HUES48 (cell line): ENCODE results near the gene UGT1A4.

Experiments used
- H3K27ac ChIP-seq: one replicate; pipeline ENCODE4 v1.7.0; 2013; ENCODE audit warnings: low read depth, low read length, inconsistent platforms
- H3K27me3 ChIP-seq: 2 replicates; pipeline ENCODE4 v1.6.1; 2013; ENCODE audit warnings: mild to moderate bottlenecking, low read length; ENCODE audit not compliant: control insufficient read depth, insufficient read depth
- H3K36me3 ChIP-seq: 2 replicates; pipeline ENCODE4 v1.6.1; 2013; ENCODE audit warnings: low read length; ENCODE audit not compliant: control insufficient read depth, insufficient read depth
- H3K4me1 ChIP-seq: 2 replicates; pipeline ENCODE4 v1.6.1; 2013; ENCODE audit warnings: mild to moderate bottlenecking, low read length; ENCODE audit not compliant: control insufficient read depth, insufficient read depth
- H3K4me3 ChIP-seq: 2 replicates; pipeline ENCODE4 v1.5.1; 2013; ENCODE audit warnings: mild to moderate bottlenecking, low read depth, low read length
- H3K9ac ChIP-seq: 2 replicates; pipeline ENCODE4 v1.6.1; 2013; ENCODE audit warnings: mild to moderate bottlenecking, low read depth, low read length, moderate library complexity
- H3K9me3 ChIP-seq: 2 replicates; pipeline ENCODE4 v1.6.1; 2013; ENCODE audit warnings: low read length; ENCODE audit not compliant: control insufficient read depth, insufficient read depth

UGT1A4 gene

DNA sequence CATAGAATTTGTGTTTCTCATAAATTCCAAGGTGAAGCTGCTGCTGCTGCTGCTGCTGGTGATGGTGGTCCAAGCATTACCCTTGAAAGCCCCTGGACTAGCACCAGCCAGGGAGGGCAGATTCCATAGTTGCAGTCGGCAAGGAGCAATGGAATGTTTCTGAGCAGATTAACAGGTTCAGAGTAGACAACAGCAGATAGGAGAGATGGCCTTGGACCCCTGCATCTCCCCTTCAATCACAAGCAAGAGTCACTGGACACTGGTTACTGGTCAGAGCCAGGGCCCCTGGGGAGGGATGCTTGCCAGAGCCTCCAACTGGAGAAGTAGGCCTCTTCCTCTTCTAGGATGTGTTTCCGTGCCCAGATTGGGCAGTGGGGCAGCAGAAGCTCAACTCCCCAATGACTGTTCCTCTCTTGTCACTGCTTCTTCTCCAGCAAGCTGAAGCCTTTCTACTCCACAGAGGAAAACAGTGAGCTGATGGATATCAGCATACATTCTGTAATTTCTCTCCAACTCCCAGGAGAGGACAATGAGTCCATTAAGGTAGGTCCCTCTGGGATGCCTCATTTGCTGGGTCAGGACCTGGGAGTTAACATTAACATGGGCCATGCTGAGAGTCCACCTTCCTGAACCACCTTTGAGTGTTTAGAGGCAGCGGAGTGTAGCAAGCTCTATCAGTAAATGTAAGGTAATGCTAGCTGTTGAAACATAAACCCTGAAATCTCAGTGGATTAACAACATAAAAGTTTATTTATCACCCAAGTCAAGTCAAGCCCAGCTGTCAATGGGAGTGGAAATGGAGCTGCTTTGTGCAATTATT, 94.9 kb downstream of the UGT1A4 start:
- Histone ChIP-seq H3K36me3 (no peaks in the 10 kb centered on the region), H3K27ac (no peak overlapping the region), H3K4me1 (no peaks in the 10 kb centered on the region), H3K9ac (no peak overlapping the region), H3K9me3 (peaks cover 8% of the 10 kb centered on the region; the same call in 1 of the 2 replicates), H3K4me3 (no peak overlapping the region), H3K27me3 (no peaks in the 10 kb centered on the region)

DNA sequence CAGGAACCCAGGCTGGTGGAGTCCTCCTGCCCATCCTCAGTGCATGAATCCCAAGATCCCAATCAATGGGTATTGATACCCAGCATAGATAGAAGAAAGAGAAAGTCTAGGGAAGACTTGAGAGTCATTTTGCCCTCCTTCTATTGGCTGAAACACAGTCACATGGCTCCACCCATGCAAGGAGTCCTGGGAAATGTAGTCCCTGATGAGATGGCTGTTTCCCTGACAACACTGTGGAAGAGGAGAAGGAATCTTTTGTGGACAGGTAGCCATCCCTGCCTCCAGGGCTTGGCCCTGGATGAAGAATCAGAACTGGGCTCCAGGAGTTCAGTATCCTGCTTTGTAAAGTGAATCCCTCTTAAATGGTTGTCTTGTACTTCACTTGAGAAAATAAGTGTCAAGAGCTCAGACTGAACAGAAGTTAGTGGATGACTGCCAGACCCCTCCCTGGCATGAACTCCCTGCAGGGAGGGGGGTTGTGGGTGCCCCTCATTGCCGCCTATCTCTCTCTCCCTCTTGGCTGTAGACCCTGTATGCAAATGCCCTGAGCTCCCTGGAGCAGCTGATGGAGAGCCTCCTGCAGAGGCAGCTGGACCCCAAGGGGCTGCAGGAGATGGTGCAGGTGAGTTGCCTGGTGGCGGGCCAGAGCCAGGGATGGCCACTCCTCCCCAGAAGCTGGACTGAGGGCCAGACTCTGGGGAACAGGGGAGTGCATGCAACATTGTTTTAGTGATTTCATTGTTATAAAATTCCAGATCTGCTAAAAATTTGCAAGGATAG, 95.7 kb downstream of the UGT1A4 start:
- peaks cover 8% of the 10 kb centered on the region; the same call in 1 of the 2 replicates for H3K9me3 ChIP-seq
- H3K36me3 ChIP-seq = no peaks in the 10 kb centered on the region
- H3K27ac ChIP-seq = no peak overlapping the region
- H3K4me1 ChIP-seq = no peaks in the 10 kb centered on the region
- no peaks in the 10 kb centered on the region for H3K27me3 ChIP-seq
- H3K4me3 ChIP-seq = no peak overlapping the region
- H3K9ac ChIP-seq = no peak overlapping the region

DNA sequence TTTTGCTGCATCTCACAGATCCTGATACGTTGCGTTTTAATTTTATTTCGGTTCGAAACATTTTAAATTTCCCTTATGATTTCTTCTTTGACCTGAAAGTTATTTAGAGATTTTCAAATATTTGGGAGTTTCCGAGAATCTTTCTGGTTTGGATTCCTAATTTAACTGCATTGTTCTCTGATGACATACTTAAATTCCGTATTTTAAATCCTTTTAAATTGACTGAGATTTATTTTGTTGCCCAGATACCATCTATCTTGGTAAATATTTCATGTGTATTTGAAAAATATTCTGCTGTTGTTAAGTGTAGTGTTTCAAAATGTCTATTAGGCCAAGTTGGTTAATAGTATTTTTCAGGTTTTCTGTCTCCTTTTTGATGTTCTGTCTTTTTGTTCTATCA, 97.3 kb downstream of the UGT1A4 start:
- Histone ChIP-seq H3K36me3 (no peaks in the 10 kb centered on the region), H3K4me1 (no peaks in the 10 kb centered on the region), H3K9me3 (peaks cover 1% of the 10 kb centered on the region; the same call in 1 of the 2 replicates), H3K4me3 (no peak overlapping the region), H3K27ac (no peak overlapping the region), H3K9ac (no peak overlapping the region), H3K27me3 (no peaks in the 10 kb centered on the region)

DNA sequence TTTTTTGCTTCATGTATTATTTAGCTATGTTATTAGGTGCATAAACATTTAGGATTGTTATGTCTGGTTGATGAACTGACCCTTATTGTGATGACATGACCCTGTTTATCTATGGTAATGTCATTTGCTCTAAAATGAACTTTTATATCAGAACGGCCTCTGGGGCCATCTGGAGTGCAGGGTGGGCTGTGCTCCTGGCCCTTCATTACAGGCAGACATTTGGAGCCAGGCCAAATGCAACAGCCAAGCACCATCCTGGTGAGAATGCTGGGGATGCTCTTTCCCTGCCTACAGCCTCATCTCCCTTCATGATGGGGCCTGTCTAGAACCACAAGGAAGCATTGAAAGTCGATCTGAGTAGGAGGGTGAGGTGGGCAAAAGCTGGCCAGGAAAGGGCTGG, 97.8 kb downstream of the UGT1A4 start:
- no peak overlapping the region for H3K4me3 ChIP-seq

DNA sequence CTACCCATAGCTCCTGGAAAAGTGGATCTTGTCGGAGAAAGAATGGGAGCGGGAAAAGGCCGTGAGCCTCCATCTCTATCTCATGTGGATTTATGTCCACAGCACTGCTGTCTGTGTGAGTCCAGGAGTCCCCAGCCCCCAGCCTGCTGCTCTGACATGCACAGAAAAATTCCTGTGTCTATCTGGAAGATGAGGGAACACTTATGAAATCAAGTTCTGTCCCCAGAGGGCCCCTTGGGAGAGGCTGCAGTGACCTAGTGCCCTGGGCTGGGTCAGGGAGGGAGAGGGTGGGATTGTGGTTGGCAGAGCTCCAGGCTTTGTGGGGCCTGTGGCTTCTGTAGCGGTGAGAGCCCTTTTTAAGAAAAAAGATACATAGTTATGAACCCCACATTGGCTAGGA, 98.2 kb downstream of the UGT1A4 start:
- Histone ChIP-seq H3K9ac (no peak overlapping the region), H3K9me3 (no peaks in the 10 kb centered on the region), H3K4me3 (no peak overlapping the region), H3K4me1 (no peaks in the 10 kb centered on the region), H3K36me3 (no peaks in the 10 kb centered on the region), H3K27ac (no peak overlapping the region), H3K27me3 (no peaks in the 10 kb centered on the region)

More for the DNA sequence above, 97.8 kb downstream of the UGT1A4 start:
- Histone ChIP-seq H3K36me3 (no peaks in the 10 kb centered on the region), H3K9me3 (no peaks in the 10 kb centered on the region), H3K27me3 (no peaks in the 10 kb centered on the region), H3K9ac (no peak overlapping the region), H3K4me1 (no peaks in the 10 kb centered on the region), H3K27ac (no peak overlapping the region)

DNA sequence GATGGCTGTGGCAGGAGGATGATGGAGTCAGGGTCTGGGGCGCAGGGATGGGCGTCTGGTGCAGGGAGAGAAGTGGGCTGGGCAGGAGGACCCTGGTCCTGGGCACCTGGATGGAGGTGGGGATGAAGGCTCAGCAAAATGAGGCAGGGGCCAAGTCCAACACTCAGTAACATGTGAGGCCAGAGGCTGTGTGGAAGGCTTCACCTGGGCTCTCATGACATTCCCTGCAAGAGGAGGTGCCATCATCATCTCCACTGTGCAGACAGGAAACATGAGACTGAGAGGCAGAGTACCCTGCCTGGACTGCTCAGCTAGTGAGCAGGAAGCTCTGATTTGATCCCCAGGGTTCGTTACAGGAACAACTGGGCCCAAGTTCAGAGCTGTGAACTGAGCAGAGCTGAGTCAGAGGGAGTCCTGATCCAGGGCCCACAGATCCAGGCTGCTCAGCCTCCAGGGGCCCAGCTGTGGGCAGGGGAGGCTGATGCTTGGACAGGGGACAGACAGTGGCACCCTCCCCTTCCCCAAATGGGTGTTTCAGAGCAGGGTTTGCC, 98.9 kb downstream of the UGT1A4 start:
- H3K27me3 ChIP-seq = no peaks in the 10 kb centered on the region
- H3K4me1 ChIP-seq = no peaks in the 10 kb centered on the region
- H3K36me3 ChIP-seq = no peaks in the 10 kb centered on the region
- H3K9me3 ChIP-seq = no peaks in the 10 kb centered on the region
- H3K4me3 ChIP-seq = no peak overlapping the region
- no peak overlapping the region for H3K27ac ChIP-seq
- no peak overlapping the region for H3K9ac ChIP-seq

DNA sequence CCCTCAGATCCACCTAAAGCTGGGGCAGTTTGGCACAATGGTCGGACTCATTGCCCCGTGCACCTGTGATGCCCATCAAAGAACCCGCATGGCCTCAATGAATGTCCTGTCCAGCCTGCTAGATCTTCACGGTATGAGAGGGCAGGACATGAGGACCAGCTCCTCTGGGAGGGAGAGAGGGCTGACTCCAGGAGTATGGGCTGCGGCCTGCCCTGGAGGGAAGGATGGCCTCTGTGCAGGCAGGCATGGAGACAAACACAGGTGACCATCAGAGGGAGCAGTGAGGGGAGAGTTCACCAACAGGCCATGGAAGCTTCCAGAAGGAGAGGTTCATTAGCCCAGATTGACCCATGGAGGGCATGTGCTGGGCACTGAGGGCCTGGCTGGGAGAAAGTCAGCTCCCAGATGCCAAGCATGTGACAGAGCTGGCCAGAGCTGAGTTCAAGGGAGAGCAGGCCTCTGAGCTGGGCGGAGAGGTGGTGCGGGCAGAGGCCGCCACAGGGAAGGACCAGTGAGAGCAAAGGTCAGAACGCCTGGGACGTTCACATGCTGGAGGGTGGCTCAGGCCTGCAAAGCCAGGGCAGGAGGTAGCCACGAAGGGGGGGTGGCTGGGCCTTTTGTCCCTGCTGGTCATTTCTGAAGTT, 99.6 kb downstream of the UGT1A4 start:
- no peak overlapping the region for H3K27ac ChIP-seq
- no peak overlapping the region for H3K4me3 ChIP-seq
- H3K27me3 ChIP-seq = no peaks in the 10 kb centered on the region
- H3K36me3 ChIP-seq = no peaks in the 10 kb centered on the region
- H3K9me3 ChIP-seq = no peaks in the 10 kb centered on the region
- H3K9ac ChIP-seq = no peak overlapping the region
- no peaks in the 10 kb centered on the region for H3K4me1 ChIP-seq

DNA sequence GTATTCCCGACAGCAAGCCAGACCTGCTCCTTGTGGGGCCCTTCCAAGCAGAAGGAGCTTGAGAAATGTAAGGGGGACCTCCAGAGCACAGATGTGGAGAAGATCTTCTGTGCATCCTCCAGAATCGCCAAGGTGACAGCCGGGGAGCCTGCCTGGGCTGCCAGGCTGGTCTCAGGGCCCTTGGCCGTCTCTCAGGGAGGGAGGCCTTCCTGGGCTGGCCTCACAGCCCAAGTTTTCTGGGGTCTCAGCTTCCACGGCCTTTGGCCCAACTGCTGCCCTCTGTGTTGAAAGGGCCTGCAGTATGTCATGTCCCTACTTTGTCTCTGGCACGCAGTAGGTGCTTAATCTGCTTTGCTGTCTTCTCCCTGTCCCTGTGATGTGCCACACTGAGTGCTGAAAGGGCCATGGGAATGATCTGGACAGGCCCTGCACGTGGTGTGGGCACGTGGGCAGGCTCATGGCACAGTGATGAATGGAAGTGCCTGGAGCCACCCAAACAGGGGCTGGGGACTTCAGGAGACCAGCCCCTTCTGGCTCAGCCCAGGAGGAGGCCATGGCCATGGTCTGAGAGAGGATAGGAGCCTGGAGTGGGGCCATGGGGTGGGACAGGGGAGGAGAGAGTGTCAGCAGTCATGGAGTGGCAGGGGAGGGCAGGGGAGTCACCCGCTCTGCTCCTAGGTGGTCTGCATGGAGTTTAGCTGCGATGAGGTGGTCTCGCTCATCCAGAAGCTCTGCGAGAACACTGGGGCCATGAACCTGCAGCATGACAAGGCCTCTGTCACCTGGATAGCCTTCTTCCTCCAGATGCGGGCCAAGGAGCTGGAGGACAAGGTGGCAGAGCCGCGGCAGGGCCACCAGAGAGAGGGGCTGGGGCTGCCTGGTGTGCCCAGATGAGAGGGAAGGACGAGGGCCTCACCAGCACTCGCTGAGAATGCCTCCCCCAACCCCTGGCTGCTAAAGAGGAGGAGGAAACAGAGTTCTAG, 100.4 kb downstream of the UGT1A4 start:
- no peaks in the 10 kb centered on the region for H3K4me1 ChIP-seq
- no peak overlapping the region for H3K9ac ChIP-seq
- no peaks in the 10 kb centered on the region for H3K9me3 ChIP-seq
- no peak overlapping the region for H3K27ac ChIP-seq
- H3K36me3 ChIP-seq = no peaks in the 10 kb centered on the region
- no peak overlapping the region for H3K4me3 ChIP-seq
- no peaks in the 10 kb centered on the region for H3K27me3 ChIP-seq

DNA sequence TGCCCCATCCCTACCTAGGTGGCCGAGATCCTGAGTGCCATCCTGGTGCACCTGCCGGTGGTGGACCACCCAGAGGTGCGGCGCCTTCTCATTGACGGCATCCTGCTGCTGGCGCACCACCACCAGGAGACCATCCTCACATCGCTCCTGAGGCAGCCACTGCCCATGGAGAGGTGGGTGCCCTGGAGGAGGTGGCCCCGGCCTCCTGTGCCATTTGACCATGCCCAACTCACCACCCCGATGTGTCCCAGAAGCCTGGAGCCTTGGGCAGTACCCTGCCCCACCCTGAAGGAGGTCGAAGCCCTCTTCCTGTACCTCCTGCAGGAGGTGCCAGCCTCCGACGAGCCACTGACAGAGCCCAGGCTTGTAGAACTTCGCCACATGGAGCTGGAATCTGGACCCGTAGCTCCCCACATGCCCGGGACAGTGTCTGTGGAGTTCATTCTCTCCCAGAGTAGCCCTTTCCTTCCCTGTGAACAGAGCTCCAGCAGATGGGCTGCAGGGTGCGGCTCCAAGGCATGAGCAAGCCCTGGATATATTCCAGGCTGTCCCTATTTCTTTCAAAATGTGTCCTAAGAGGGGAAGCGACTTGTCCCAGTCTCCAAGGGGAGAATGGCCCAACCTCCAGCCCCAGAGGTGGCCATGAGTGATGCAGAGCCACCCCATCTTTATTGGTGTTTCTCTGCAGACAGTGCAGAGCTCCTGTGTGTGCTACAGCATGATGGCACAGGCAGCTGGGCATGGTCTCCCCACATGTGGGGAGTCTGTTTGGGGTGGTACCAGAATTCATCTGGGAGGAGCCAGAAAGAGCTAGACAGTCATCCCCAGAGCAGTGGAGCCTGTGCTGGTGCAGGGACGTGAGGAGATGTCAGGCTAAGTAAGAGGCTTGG, 101.6 kb downstream of the UGT1A4 start:
- H3K36me3 ChIP-seq = no peaks in the 10 kb centered on the region
- no peaks in the 10 kb centered on the region for H3K9me3 ChIP-seq
- no peak overlapping the region for H3K27ac ChIP-seq
- H3K9ac ChIP-seq = no peak overlapping the region
- no peaks in the 10 kb centered on the region for H3K4me1 ChIP-seq
- H3K27me3 ChIP-seq = no peaks in the 10 kb centered on the region
- no peak overlapping the region for H3K4me3 ChIP-seq
